A549 treated with AZD9567 at 1 μM for 4 hours (cell line): ENCODE measurements around the gene FILIP1. TPM values are rescaled to one million over a fixed set of nuclear protein-coding genes. Genes with fewer than 3 reads are reported as not detected.

Experiments
- total RNA-seq: library from RNA; stranded (reverse); fragments of 200-300 nt; extraction: Qiagen RNA extraction; gene quantifications from 5 replicates; pipeline ENCODE4 v1.2.3, GENCODE V29; 2022; ENCODE audit not compliant: insufficient read depth

The FILIP1 gene
- 0.15 to 1.0 TPM (median 0.20 TPM) in 5 replicates for total RNA-seq

GRCh38 chr6:75493400-75494064, at the start of gene FILIP1:
TSS of gene FILIP1 (minus strand) at chr6:75493800. CDS start at chr6:75414972, 78,828 bp downstream.

GRCh38 chr6:75284632-75285282, 208.8 kb downstream of the FILIP1 start, which contains the start of gene TMEM30A:
TSS of gene TMEM30A (minus strand) at chr6:75284792. CDS start at chr6:75284638, 154 bp downstream.

GRCh38 chr6:75243333-75244062, 250.1 kb downstream of the FILIP1 start, which contains the start of gene COX7A2:
TSS of gene COX7A2 (minus strand) at chr6:75243801. CDS start at chr6:75243734, 67 bp downstream.

Other genes starting within 250 kb of the FILIP1 start
- 277 to 304 TPM (median 297 TPM) in 5 replicates for gene COX7A2, start 250.0 kb downstream of the FILIP1 start, total RNA-seq
- gene TMEM30A, start 209.0 kb downstream of the FILIP1 start, total RNA-seq = 31.6 to 46.7 TPM (median 43.6 TPM) in 5 replicates
- gene SENP6, start 108.1 kb upstream of the FILIP1 start, total RNA-seq = 26.5 to 43.9 TPM (median 30.2 TPM) in 5 replicates